ENCODE results near the gene ZNF280D. TPM values are rescaled to one million over a fixed set of nuclear protein-coding genes. Genes with fewer than 3 reads are reported as not detected.

ZNF280D gene
- 36.6 and 52.0 TPM in 2 replicates for total RNA-seq

DNA sequence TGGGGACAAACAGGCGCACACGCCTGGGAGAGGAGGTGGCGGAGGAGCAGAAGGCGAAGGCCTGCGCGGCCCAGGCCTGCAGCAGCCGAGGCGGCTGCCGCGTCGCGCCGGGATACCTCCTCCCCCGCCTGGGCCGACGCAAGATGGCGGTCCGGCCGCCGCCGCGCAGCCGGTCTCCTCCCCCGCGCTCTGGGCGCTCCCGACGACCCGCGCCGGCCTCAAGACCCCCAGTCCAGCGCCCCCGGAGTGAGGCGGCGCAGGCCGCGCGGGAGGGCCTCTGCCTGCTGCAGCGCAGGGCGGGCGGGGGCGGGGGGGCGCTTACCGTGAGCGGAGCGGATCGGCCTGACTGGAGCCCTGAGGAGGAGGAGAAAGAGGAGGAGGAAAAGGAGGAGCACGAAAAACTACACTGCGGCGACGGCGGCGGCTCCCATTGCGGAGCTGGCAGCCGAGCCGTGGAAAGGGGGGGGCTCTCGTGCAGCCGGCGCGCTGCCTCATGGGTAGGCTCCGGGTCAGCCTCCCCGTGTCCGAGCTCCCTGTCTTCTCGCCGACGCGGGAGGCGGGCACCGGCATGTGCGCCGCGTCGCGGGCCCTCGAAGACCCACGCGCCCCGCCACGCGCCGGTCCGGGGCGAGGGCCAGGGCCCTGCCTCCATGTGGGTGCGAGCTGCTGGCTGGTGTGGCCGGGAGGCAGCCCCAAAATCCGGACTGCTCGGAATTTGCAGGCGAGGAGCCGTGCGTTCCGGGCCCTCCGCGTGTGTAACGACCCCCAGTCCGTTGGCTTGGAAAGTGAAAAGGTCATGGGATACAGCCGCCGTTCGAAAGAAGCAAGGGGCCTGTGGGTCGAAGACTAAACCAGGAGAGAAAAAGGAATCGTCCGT, at the start of gene ZNF280D:
ZNF280D (minus strand) TSS at position 374 of the 877 bp plus-strand sequence. CDS start 26,400 bp downstream, outside the sequence.

Small RNA genes lying within 50 kb of the gene (small RNA-seq; reads per million reads assigned to genes)
- gene RF00019, result not detected

Other genes starting within 250 kb of the ZNF280D start
- 123 and 135 TPM in 2 replicates for gene TCF12, start 185.1 kb upstream of the ZNF280D start, total RNA-seq